HPDE6-E6E7 (cell line): ENCODE results near the gene TMEM123.
"Not testable (repeated sequence)": the region's sequence is repeated elsewhere in the genome, so short reads cannot be mapped to it uniquely, and the experiment has no call there.

Experiments
- DNase-seq: peaks from one replicate; pipeline ENCODE4 v3.0.0; 2011; ENCODE audit warnings: missing footprints; ENCODE audit errors: extremely low spot score

Gene TMEM123

GRCh38 chr11:102449651-102450570 lies 2.7 kb downstream of the TMEM123 start:
- DNase-seq: no peak

GRCh38 chr11:102448869-102449224 lies 3.7 kb downstream of the TMEM123 start:
- DNase-seq: no peak

- no peak for DNase-seq
These were observed 4.4 kb downstream of the TMEM123 start for GRCh38 chr11:102447941-102448868.

- DNase-seq: no peak
These were observed 5.4 kb downstream of the TMEM123 start for GRCh38 chr11:102447193-102447592.

GRCh38 chr11:102446606-102447005 lies 6.0 kb downstream of the TMEM123 start:
- DNase-seq: no peak

- DNase-seq: not testable (repeated sequence)
These were observed 7.9 kb downstream of the TMEM123 start for GRCh38 chr11:102444693-102445092.

- DNase-seq: not testable (repeated sequence)
These were observed 8.4 kb downstream of the TMEM123 start for GRCh38 chr11:102444142-102444541.

GRCh38 chr11:102439063-102439363 lies 13.6 kb downstream of the TMEM123 start:
- DNase-seq: not testable (repeated sequence)

- no peak for DNase-seq
These were observed 14.1 kb downstream of the TMEM123 start for GRCh38 chr11:102438311-102439062.

GRCh38 chr11:102437727-102438126 lies 14.8 kb downstream of the TMEM123 start:
- DNase-seq: no peak

GRCh38 chr11:102436976-102437375 lies 15.6 kb downstream of the TMEM123 start:
- DNase-seq: no peak

- no peak for DNase-seq
These were observed 16.0 kb downstream of the TMEM123 start for GRCh38 chr11:102436561-102436960.

GRCh38 chr11:102435688-102436087 lies 16.9 kb downstream of the TMEM123 start:
- no peak for DNase-seq

GRCh38 chr11:102433571-102433970 lies 19.0 kb downstream of the TMEM123 start:
- not testable (repeated sequence) for DNase-seq

GRCh38 chr11:102432560-102432959 lies 20.0 kb downstream of the TMEM123 start:
- DNase-seq: not testable (repeated sequence)

GRCh38 chr11:102431404-102431803 lies 21.2 kb downstream of the TMEM123 start:
- no peak for DNase-seq

GRCh38 chr11:102430158-102430836 lies 22.3 kb downstream of the TMEM123 start:
- no peak for DNase-seq

GRCh38 chr11:102429691-102430090 lies 22.9 kb downstream of the TMEM123 start:
- DNase-seq: no peak

GRCh38 chr11:102429226-102429625 lies 23.3 kb downstream of the TMEM123 start:
- DNase-seq: no peak

GRCh38 chr11:102428696-102429095 lies 23.9 kb downstream of the TMEM123 start:
- DNase-seq: no peak

- no peak for DNase-seq
These were observed 25.5 kb downstream of the TMEM123 start for GRCh38 chr11:102427068-102427467.
